Dermis blood vessel endothelial cell (primary cell): Measurements from ENCODE around the gene DNAH8. TPM values are rescaled to one million over a fixed set of nuclear protein-coding genes. Genes with fewer than 3 reads are reported as not detected.

Source experiments
- DNase-seq: peaks from one replicate; pipeline ENCODE4 v3.0.0; 2010
- total RNA-seq: library from RNA; depleted of rRNA; stranded (reverse); fragments of >200 nt; gene quantifications from 2 replicates; pipeline ENCODE4 v1.2.3, GENCODE V29; 2014

Gene DNAH8
- total RNA-seq, 1 donor from 2014 or later, result under 0.01 TPM

DNA sequence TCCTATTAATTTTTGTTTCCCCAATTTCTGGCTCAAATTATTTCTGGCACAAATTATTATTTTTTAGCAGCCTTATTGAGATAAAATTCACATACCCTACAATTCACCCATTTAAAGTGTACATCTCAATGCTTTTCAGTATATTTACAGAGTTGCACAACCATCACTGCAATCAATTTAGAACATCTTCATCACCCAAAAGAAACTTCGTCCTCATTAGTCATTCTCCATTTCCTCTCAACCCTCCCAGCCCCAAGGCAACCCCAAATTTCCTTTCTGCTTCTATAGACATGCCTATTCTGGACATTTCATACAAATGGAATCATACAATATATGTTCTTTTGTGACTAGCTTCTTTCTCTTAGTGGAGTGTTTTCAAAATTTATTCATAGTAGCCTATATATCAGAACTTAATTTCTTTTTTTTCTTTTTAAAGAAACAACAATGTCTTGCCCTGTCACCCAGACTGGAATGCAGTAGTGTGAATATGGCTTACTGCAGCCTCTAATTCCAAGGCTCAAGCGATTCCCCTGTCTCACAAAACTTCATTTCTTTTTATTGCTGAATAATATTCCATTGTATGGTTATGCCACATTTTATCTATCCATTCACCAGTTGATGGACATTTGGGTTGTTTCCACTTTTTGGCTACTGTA lies 84.5 kb downstream of the DNAH8 start:
- no peak for DNase-seq

DNA sequence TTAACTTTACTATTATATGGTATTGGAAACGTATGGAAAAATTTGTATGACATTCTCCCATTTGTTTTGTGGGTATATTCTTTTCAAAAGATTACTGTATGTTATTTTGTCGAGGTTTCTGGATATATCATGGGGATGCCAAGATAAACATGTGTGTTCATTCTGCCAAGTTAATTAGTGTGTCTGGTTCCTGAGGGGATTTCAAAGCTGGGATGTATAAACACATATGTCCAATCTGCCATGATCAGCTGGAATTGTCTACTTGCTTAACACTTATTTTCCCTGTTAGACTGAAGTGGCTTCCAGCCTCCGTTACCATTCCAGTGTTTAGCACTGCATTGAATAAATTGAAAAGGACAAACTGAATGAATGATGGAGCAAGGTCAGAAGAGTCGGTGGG lies 86.2 kb downstream of the DNAH8 start:
- no peak for DNase-seq

- no peak for DNase-seq
Measured at GRCh38 chr6:38802497-38802896, 87.4 kb downstream of the DNAH8 start.

DNA sequence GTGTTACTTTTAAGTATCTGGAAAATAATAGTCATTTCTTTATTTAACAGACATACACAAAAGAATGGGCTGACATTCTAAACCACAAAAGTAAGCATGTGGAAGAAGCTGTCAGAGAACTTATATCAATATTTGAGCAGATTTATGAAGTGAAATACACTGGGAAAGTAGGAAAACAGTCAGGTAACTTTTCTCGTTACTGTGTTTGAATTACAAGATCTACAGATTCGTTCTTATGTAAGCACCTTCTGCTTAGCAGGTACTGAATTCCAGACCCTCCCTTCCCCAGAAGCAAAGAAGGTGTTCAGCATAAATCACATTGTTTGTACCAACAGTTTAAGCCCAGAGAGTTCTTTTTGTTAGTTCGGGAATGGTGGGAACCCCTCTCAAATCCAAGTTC lies 88.0 kb downstream of the DNAH8 start:
- no peak for DNase-seq

- no peak for DNase-seq
Measured at GRCh38 chr6:38804358-38804757, 89.2 kb downstream of the DNAH8 start.

- peak; percentile 34 for DNase-seq
Measured at GRCh38 chr6:38805127-38805655, 90.1 kb downstream of the DNAH8 start.

- DNase-seq, result peak; percentile 44
Measured at GRCh38 chr6:38805692-38806091, 90.6 kb downstream of the DNAH8 start.

DNA sequence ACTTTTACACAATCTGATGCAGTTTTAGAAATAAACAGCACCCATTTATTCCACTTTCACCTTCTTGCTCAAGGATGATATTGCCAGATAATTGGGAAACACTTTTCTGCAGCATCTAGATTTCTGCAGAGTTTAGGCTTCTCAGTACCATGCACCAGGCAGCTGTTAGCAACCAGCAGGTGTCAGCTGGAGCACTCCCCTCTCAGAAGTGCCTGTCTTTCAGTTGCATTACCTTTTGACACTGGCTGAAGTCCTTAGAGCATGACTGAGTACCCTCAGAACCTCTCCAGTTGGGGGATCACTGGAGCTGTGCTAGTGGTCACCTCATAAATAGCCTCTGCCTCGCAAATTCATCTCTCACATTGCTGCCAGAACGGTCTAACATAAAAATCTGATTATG lies 91.2 kb downstream of the DNAH8 start:
- no peak for DNase-seq

DNA sequence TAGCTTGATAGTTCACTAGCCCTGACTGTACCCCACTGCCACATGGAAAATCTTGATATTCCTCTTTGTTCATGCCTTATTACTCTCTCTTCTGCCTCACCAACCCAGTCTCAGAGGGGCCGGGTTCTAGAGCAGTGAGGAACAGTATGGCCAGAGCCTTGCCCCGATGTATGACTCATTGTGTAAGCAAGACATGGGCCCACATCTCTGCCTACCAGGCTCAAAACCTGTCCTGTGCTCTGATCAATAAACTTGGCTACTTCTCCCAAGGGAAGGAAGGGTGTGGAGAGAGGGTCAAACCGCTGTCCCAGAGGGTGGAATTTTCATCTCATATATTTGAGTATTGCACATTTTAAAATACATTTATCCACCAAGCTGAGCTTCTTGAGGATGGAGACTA lies 91.7 kb downstream of the DNAH8 start:
- DNase-seq, result no peak

DNA sequence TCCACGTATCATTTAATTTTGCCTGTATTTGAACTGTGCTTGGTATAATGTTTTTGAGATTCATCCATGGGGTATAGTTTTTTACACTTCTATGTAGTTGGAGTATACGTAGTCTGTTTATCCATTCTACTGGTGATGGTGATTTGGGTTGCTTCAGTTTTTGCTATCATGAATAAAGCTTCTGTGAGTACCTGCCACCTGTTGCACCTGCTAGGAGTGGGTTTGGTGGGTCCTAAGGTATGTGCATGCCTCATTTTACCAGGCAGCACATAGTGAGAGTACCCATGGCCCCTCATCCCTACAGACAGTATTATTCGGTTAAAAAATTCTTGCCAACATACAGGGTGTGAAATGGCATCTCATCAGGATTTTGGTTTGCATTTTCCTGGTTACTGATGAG lies 92.9 kb downstream of the DNAH8 start:
- no peak for DNase-seq

DNA sequence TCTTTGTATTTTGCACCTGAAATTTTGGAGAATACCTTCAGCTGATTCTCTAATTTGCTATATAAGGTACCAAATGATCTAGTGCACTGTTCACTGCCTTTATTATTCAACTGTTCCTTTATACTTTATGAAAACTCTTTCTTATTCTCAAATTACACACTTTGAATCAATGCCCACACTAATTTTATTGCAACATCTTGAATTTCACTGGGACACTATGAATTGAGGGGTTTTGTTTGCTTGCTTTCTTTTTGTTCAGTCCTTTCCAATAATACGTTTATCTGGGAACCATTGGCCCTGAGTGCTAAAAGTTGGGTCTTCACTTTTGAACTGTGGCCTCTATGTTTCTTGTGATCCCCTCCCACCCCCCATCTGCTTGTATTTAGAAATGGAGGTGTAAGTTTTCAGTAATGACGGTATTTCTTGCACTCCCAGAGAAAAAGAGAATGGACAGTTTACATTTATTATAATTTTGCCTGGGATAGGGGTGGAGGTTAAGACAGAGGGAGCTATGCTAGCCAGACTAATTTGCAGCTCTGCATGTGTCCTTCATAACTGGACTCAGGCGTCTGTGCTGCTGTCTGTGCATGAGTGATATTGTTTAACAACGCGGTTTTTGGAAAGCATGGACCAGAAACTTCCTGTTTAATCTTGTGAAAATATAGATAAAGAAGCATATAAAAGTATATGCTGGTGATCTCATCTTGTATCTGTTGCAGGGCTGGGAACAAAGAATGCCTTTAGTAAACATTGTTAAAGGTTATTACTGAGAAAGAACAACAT lies 98.1 kb downstream of the DNAH8 start:
- DNase-seq, result peak; percentile 28

DNA sequence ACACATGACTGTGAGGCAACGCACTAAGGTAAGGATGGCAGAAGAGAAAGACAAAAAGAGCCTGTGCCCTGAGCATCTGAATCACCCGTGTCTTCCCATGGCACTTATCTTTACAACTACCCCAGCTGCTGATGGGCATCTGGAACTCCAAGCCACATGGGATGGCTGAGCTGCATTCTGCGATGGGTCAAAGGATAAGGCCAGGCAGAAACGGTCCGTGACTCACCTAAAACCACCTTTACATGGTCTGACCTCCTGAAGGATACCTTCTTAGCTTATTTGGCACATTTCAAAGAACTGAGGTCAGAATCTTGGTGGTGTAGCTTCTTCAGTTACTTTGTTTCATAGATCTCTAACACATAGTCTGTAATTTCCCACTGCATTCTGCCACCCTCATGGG lies 99.7 kb downstream of the DNAH8 start:
- DNase-seq, result no peak

DNA sequence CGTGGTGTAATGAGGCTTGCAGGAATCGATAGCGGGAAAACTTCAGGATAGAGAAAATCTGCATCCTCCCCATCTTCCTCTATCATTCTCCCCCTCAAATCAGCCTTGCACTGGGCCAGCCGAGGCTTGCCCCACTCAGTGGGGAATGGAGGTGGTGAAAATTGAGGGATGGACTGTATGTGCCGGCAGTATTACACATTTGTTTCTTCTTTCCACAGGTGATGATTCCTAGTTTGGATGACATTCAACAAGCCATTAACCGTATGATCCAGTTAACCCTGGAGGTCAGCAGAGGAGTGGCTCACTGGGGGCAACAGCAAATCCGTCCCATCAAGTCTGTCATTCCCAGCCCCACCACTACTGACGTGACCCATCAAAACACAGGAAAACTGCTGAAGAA lies 100.1 kb downstream of the DNAH8 start:
- DNase-seq, result no peak

DNA sequence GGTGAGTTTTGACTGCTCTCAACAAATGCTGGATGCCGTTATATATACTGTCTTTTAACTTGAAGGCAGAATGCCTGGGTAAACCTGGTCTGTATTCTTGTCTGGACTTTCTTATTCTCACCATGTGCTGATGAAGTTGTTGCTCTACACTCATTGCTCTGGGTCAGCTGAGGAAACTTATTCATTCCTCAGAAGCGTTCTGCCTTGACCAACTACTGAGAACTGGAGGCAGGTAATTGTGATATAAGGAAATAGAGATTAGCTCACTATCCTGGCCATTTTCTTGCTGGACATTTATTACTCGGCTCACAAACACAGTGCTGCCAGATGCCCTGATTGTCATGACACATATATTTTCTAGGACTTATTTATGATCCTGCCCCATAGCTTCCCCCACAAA lies 103.6 kb downstream of the DNAH8 start:
- DNase-seq, result no peak

DNA sequence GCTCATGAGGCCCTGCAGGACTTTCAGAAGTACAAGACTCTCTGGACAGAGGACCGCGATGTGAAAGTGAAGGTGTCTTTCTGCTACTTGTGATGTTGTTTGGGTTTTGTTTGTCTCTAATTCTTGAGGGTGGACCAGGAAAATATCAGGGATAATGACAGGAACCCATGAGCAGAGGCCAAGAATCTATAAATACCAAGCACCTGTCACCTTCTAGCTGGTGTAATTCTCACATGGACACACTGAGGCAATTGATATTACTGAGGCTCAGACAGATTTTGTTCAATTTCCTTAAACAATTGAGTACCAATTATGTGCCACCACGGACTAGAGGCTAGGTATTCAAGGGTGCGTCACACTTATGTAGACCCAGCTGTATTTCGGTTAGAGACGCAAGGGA lies 107.9 kb downstream of the DNAH8 start:
- DNase-seq, result no peak

- DNase-seq, result no peak
Measured at GRCh38 chr6:38824243-38824894, 109.3 kb downstream of the DNAH8 start.

DNA sequence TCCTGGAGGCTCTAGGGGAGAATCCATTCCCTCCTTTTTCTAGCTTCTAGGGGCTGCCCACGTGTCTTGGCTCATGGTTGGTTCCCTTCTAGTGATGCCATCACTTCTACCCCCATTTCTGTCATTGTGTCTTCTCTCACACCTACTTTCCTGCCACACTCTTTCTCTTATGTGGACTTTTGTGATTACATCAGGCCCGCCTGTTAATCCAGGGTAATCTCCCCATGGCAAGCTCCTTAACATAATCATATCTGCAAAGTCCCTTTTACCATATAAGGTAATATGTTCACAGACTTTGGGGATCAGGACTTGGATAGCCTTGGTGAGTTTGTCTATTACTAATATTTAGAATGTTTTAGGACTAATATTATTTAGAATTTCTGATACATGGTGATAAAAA lies 111.9 kb downstream of the DNAH8 start:
- DNase-seq, result no peak

GRCh38 chr6:38831865-38832264 lies 116.8 kb downstream of the DNAH8 start:
- DNase-seq, result no peak

- DNase-seq, result no peak
Measured at GRCh38 chr6:38833320-38833719, 118.2 kb downstream of the DNAH8 start.

GRCh38 chr6:38836585-38836984 lies 121.5 kb downstream of the DNAH8 start:
- DNase-seq, result no peak

DNA sequence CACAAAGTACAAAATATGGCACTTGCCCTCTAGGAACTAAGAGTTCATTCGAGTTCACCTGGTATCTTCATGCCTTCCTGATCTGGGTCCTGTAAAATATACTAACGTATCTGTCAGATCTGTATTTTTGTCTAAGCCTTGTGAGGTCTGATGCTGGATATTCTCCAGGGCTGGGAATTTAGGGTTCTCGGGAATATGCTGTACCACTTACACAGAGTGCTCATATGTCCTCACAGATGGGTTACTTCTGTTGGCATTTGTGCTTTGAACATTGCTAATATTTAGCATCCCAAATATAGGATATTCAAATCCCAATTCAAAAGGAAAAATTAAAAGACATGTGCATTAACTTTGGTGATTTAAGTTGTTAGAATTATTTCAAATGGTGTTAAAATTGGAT lies 122.0 kb downstream of the DNAH8 start:
- no peak for DNase-seq

DNA sequence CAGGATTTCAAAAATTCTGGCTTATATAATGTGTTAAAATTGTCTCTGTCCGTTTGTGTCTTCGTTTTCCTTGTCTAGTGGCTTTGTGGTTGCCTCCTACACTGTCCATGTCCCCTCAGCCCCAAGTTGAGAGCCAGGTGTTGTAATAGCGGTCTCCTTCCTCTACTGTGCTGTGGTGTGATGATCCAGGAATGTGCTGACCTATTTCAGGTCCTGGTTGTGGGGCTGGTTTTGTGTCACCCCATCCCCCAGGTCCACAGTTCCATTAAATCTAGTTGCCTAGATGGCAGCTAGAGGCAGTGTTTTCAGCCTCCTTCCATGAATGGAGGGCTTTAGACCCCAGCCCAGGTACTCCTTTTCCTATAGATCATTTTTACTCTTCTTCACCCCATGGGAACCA lies 128.7 kb downstream of the DNAH8 start:
- DNase-seq, result no peak

DNA sequence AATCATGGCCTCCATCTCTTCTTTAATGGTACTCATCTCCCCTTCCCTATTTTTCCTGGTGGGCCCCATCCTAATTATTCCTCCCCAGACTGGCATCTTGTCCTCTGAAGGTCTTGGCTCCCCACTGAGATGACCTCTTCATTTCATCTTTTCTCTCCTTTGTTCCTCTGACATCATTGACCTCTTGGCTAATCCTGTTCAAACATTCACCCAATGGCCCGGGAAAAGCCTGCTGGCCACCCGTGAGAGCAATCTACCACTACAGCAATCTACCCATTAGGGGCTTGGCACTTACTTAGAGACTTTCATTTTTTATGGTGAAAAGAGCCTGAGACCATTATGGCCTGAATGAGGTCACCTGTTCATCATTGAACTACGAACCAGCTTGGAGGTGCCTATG lies 130.8 kb downstream of the DNAH8 start:
- DNase-seq, result no peak

- no peak for DNase-seq
Measured at GRCh38 chr6:38846361-38846760, 131.2 kb downstream of the DNAH8 start.
